SKM-1 (cell line): ENCODE results near the gene NCOA4.
"Not testable (repeated sequence)": the region's sequence is repeated elsewhere in the genome, so short reads cannot be mapped to it uniquely, and the experiment has no call there.

ENCODE experiments used
- DNase-seq: peaks from one replicate; lab custom pipeline; 2025; ENCODE audit not compliant: unreplicated experiment; lab: John Stamatoyannopoulos, UW

NCOA4 gene

GRCh38 chr10:45985590-45985989 is 44.8 kb downstream of the NCOA4 start:
- DNase-seq = not testable (repeated sequence)

- not testable (repeated sequence) for DNase-seq
Measured at GRCh38 chr10:45984473-45984872, 46.0 kb downstream of the NCOA4 start.

- DNase-seq = not testable (repeated sequence)
Measured at GRCh38 chr10:45983538-45984186, 46.8 kb downstream of the NCOA4 start.

GRCh38 chr10:45981367-45981766 is 49.1 kb downstream of the NCOA4 start:
- not testable (repeated sequence) for DNase-seq

- not testable (repeated sequence) for DNase-seq
Measured at GRCh38 chr10:45978554-45978953, 51.9 kb downstream of the NCOA4 start.

GRCh38 chr10:45974041-45974440 is 56.4 kb downstream of the NCOA4 start:
- not testable (repeated sequence) for DNase-seq

GRCh38 chr10:45972813-45973169 is 57.6 kb downstream of the NCOA4 start:
- not testable (repeated sequence) for DNase-seq

- peak; percentile 40 for DNase-seq
Measured at GRCh38 chr10:45972106-45972812, 58.2 kb downstream of the NCOA4 start, which contains the start of gene TIMM23. Gene TIMM23 (plus strand): TSS chr10:45972489. CDS start chr10:45972625, 136 bp downstream.

GRCh38 chr10:45971742-45972105 is 58.7 kb downstream of the NCOA4 start:
- DNase-seq = not testable (repeated sequence)

GRCh38 chr10:45971019-45971418 is 59.4 kb downstream of the NCOA4 start:
- not testable (repeated sequence) for DNase-seq

- DNase-seq = not testable (repeated sequence)
Measured at GRCh38 chr10:45962686-45963452, 67.6 kb downstream of the NCOA4 start.

GRCh38 chr10:45957928-45958327 is 72.5 kb downstream of the NCOA4 start:
- not testable (repeated sequence) for DNase-seq

- DNase-seq = not testable (repeated sequence)
Measured at GRCh38 chr10:45956634-45957033, 73.8 kb downstream of the NCOA4 start.
